Measurements from ENCODE around the gene ASIC4.
A peak's percentile ranks its signal among the peaks of the same experiment; 100 is the strongest.

Gene ASIC4

GRCh38 chr2:219498280-219499057, 15.8 kb upstream of the ASIC4 start, which contains the start of gene GMPPA:
GMPPA (plus strand) TSS chr2:219498891; CDS start chr2:219499976, 1,085 bp downstream.
- peak; percentile 54 to 85 (median 75) for DNase-seq

GRCh38 chr2:219499058-219499307, 15.3 kb upstream of the ASIC4 start:
- DNase-seq, result no peak

GRCh38 chr2:219499555-219499954, 14.7 kb upstream of the ASIC4 start:
- no peak for DNase-seq

- no peak for DNase-seq
These were observed 14.1 kb upstream of the ASIC4 start for GRCh38 chr2:219500135-219500534.

GRCh38 chr2:219501849-219502248, 12.4 kb upstream of the ASIC4 start:
- DNase-seq, result no peak

- no peak for DNase-seq
These were observed 11.7 kb upstream of the ASIC4 start for GRCh38 chr2:219502618-219503017.

GRCh38 chr2:219505585-219505984, 8.7 kb upstream of the ASIC4 start:
- DNase-seq, result no peak

GRCh38 chr2:219506153-219506801, 8.0 kb upstream of the ASIC4 start:
- no peak for DNase-seq

- no peak for DNase-seq
These were observed 7.3 kb upstream of the ASIC4 start for GRCh38 chr2:219506802-219507526.

- no peak for DNase-seq
These were observed 6.5 kb upstream of the ASIC4 start for GRCh38 chr2:219507581-219508443.

- DNase-seq, result no peak
These were observed 5.9 kb upstream of the ASIC4 start for GRCh38 chr2:219508444-219508734.

- DNase-seq, result no peak
These were observed 5.1 kb upstream of the ASIC4 start for GRCh38 chr2:219508971-219509779.

- DNase-seq, result peak in 2 of 4 experiments; percentile 15 to 53
These were observed 4.3 kb upstream of the ASIC4 start for GRCh38 chr2:219509780-219510511.

GRCh38 chr2:219510512-219511135, 3.7 kb upstream of the ASIC4 start:
- no peak for DNase-seq

- DNase-seq, result no peak
These were observed 2.5 kb upstream of the ASIC4 start for GRCh38 chr2:219511547-219512325.

- DNase-seq, result no peak
These were observed 1.6 kb upstream of the ASIC4 start for GRCh38 chr2:219512524-219513216.

- DNase-seq, result no peak
These were observed 495 bp upstream of the ASIC4 start for GRCh38 chr2:219513787-219514186.

- no peak for DNase-seq
These were observed 554 bp downstream of the ASIC4 start for GRCh38 chr2:219514836-219515235.

GRCh38 chr2:219515874-219516629, 1.8 kb downstream of the ASIC4 start:
- no peak for DNase-seq

Measured in activated naive CD4-positive, alpha-beta T cell (primary cell).